Left renal pelvis (tissue), 4 donors: ENCODE data around the gene ZNF444. TPM values are rescaled to one million over a fixed set of nuclear protein-coding genes. Genes with fewer than 3 reads are reported as not detected.
"Not testable (repeated sequence)": the region's sequence is repeated elsewhere in the genome, so short reads cannot be mapped to it uniquely, and the experiment has no call there.

Source experiments
- DNase-seq, 4 donors: peaks; one replicate each; pipeline ENCODE4 v3.0.0-alpha.2; 2013; ENCODE audit warnings: low read depth in 4 of 4, low spot score in 3 of 4
- polyA plus RNA-seq, 4 donors: library from polyadenylated mRNA; unstranded; fragments of 120-200 nt; gene quantifications; one replicate each; pipeline ENCODE4 v1.2.1, GENCODE V29; 2013; ENCODE audit not compliant: insufficient read length in 4 of 4

ZNF444 gene
- polyA plus RNA-seq, 4 donors = 19.3 to 43.5 (median 23.5) TPM

DNA sequence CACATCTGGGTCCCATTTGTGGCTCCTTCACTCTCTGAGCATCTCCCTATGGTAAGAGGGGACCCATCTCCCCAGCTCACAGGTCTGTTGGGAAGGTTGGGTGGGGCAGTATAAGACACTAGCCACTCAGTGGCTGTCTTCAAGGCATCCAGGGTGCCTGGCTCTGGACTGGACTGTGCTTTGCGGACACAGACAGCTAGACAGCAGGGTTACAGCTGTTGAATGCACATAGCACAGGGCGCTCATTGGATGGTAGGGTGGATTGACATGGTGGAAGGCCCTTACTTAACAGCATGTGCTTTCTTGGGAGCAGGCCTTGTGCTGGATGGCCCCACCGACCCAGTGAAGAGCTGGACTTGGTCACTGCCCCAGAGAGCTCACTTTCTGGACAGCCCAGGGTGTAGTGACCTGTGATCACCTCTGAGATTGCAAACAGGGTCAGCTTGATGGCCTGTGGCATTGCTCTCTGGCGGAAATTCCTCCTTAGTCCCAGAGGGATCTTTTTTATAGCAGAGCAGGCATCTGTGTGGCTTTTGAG lies 1.9 kb downstream of the ZNF444 start:
- no peak for DNase-seq

DNA sequence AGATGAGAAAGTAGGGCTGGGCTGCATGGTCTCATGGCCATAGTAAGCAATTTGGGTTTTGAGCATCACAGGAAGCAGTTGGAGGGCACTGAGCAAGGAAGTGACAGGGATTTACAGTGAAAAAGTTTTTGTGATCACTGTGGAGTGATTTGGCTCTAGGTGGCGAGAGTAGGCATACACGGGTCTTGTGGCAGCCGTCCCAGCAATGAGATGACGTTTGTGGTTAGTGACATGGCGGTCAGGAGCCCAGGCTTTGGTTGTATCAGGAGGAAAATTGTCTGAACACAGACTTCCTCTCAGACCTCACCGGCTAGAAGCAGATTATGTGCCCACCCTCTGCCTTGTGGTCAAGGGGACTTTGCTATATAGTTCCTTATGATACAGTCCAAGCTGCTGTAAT lies 3.3 kb downstream of the ZNF444 start:
- DNase-seq = no peak

DNA sequence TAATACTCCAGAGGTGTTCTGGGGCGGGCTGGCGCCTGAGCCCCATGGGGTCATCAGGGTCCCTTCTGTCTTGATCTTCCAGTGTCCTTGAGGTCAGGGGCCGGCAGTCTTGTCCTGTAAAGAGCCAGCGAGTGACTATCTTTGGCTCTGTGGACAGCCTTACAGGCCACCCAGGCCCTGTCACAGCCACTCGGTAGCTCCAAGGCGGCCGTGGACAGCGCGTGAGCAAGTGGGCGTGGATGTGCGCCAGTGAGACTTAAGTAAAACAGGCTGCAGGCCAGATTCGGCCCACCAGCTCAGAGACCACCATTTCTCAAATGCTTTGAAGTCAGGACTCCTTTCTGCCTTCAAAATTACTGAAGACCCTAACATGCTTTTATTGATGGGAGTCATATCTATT lies 3.7 kb downstream of the ZNF444 start:
- DNase-seq = no peak

DNA sequence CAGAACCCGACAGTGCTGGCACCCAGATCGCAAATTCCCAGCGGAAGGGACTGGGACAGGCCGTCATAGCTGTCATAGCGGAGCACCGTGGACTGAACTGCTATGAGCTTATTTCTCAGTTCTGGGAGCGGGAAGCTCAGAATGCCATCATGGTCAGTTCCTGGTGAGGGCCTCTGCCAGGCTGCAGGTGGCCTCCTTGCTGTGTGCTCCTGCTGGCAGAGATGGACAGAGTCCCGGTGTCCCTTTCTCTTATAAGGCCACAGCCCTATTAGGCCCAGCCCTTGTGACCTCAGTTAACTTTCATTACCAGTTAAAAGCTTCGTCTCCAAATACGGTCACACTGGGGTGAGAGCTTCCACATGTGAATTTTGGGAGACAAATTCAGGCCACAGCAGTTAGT lies 4.6 kb downstream of the ZNF444 start:
- no peak for DNase-seq

DNA sequence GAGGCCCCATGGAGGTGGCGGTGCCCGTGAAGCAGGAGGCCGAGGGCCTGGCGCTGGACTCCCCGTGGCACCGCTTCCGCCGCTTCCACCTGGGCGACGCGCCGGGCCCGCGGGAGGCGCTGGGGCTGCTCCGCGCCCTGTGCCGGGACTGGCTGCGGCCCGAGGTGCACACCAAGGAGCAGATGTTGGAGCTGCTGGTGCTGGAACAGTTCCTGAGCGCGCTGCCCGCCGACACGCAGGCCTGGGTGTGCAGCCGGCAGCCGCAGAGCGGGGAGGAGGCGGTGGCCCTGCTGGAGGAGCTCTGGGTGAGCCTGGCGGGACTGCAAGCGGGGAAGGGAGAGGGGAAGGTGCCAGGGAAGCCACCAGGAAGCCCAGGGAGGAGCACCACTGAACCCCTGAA lies 5.8 kb downstream of the ZNF444 start:
- no peak for DNase-seq

DNA sequence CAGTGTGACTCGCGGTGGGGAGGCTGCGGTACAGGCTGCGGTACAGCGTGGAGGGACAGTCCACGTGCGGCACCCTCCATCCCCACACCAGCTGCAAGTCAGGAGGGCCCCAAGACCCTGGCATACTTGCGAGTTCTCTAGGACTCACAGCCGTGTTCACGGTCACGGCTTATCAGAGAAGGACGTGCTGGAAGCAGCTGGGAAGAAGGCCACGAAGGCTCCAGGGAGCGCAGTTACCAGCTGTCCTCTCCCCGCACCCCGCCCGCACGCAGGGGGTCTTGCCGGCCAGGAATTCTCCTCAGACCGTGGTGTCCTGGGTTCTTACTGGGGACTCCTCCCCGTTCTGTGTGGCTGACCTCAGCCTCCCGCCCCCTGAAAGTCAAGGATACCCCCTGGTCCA lies 6.2 kb downstream of the ZNF444 start:
- DNase-seq = no peak

DNA sequence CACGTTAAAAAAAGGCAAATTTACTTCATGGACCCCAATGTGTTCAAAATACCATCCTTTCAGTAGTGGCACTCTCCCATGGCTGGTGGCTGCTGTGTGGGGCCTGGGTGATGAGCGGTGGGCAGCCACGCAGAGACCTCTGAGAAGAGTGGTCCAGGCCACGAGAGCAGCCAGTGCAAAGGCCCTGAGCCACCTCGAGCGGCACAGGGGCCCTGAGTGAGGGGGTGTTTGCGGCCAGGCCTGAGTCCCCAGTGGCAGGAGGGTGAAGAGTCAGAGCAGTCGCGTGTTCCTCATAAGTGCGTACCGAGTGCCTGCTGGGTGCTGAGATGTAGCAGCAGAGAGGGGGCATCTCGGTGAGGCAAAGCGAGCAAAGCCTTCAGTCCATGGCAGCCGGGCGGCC lies 7.0 kb downstream of the ZNF444 start:
- no peak for DNase-seq

DNA sequence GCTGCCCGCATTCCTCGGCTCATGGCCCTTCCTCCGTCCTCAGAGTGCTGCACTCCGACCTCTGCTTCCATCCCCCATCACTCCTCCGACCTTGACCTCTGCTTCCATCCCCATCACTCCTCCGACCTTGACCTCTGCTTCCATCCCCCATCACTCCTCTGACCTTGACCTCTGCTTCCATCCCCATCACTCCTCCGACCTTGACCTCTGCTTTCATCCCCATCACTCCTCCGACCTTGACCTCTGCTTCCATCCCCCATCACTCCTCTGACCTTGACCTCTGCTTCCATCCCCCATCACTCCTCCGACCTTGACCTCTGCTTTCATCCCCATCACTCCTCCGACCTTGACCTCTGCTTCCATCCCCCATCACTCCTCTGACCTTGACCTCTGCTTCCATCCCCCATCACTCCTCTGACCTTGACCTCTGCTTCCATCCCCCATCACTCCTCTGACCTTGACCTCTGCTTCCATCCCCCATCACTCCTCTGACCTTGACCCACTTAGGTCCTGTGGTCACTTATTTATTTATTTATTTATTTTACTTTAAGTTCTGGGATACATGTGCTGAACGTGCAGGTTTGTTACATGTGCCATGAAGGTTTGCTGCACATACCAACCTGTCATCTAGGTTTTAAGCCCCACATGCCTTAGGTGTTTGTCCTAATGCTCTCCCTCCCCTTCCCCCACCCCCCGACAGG lies 8.0 kb downstream of the ZNF444 start:
- not testable (repeated sequence) for DNase-seq

DNA sequence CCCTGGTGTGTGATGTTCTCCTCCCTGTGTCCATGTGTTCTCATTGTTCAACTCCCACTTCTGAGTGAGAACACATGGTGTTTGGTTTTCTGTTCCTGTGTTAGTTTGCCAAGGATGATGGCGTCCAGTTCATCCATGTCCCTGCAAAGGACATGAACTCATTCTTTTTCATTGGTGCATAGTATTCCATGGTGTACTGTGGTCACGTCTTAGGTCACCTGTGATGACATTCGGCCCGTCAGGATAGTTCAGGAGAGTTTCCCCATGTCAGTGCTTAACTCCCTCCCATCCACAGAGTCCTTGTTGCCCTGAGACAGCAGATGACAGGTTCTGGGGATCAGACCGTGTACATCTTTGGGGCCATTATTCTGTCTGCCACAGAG lies 8.6 kb downstream of the ZNF444 start:
- DNase-seq = no peak

DNA sequence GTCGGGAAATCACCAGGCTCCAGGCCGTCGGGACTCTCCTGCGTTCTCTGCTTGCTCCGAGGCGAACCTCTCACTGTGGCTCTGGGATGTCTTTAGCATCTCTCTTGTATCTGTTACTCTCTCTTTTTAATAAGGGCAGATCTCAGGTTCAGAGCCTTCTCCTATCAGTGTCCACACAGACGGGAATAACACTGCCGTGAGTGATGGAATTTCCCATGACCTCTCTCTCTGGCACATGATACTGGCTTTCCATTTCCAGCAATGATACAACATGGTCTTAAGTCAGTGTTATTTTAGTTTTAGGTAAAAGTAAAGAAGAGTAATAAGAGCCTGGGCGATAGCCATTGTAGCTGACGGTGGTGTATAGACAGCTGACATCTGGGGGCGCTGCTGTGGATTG lies 9.3 kb downstream of the ZNF444 start:
- no peak for DNase-seq

DNA sequence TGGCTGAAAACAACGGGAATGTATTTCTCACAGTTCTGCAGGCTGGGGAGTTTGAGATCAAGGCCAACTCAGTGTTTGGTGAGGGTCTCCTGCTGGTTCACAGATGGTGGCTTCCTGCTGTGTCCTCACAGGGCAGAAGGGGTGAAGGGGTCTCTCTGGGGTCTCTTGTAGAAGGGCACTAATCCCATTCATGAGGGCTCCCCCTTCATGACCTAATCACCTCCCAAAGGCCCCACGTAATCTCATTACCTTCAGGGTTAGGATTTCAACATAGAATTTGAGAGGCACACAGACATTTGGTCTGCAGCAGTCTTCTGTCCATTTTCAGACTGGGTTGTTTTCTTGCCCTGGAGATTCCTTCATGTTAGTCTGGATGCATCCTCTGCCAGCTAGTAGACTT lies 11.6 kb downstream of the ZNF444 start:
- no peak for DNase-seq

DNA sequence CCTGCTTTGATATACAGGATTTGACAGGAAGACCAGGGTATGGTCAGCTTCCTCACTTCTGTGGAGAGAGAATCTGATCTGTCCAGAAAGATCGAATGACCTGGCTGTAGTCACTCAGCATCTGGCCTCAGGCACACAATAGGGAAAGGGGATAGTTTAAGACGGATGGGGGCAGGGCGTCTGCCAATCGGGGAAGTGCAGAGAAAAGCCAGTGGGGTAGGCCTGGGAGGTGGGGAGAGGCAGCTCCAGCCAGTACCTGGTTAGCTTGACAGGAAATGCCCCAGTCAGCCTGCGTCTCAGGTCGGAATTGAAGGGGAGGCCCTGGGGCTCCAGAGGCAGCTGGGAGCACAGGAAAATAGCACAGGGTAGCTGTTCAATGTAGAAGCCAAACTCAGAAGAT lies 12.4 kb downstream of the ZNF444 start:
- no peak for DNase-seq

DNA sequence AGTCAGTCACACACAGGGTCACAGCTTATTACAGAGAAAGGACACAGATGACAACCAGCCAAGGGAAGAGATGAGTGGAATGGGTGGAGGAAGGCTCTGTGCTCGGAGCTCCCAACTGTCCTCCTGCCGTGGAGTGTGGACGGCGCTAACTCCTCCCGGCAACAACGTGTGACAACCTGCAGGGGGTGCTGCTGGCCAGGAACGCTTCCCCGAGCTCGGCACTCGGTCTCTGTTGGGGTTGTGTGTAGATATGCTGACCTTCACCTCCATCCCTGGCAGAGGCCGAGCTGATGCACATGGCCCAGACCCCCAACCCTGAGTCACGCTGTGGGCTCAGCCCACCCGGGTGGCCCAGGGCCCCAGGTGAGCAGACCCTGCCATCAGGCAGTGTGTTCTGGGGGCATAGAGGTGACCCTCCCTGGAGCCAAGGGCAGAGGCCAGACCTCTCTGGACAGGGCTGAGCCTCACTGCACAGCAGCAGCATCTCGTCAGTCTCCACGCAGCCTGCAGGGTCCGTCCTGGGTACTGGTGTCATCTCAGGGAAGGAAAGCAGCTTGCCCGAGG lies 14.1 kb downstream of the ZNF444 start:
- DNase-seq = no peak

DNA sequence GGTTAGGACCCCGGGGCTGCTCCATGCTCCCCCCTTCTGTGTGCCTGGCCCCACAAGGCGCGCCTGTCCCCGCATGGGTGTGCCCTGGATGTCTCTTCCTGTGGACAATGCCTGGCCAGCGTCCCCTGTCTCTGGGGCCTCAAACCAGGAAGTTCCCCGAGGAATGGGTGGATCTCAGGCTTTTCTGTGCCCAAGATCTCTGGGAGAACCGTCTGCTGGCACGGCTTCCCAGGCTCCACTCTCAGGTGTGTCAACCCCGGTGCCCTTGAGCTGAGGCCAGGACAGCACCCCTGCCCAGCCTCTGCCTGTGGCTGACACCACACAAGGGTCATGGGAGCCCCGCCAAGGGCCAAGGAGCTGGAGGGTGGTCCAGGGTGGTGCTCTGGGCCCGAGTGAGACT lies 15.7 kb downstream of the ZNF444 start:
- no peak for DNase-seq

DNA sequence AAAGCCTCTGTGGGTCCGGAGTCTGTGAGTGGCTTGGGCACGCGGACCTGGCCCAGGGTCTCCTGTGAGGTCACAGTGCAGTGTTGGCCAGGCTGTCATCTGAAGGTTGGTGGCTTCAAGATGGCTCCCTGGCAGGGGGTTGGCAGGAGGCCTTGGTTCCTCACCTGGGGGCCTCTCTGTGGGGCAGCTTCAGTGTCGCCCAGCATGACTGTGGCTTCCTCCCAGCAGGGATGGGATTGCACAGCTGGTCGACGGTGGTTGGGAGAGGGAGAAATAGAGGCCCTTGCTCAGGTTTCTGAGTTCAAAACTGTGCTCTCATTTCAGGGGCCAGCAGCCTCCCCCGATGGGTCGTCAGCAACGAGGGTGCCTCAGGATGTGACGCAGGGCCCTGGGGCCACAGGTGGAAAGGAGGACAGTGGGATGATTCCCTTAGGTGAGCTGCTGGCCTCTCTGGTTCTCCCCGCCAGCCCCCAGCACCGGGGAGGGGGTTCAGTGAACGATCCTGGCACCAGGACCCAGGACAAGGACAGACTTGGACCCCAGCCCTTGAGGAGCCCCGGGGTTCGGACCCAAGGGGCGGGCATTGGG lies 17.2 kb downstream of the ZNF444 start:
- DNase-seq = no peak

DNA sequence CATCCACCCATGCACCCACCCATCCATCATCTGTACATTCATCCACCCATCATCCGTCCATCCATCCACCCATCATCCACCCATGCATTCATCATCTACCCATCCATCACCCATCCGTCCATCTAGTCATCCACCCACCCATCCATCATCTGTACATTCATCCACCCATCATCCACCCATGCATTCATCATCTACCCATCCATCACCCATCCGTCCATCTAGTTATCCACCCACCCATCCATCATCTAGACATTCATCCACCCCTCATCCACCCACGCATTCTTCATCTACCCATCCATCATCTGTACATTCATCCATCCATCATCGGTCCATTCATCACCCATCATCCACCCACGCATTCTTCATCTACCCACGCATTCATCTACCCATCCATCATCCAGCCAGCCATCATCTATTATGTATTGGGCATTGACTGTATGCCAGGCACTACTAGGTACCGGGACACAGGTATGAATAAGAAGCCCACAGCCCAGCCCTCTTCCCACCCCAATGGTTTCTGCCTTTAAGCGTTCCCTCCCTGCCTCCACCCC lies 18.0 kb downstream of the ZNF444 start:
- DNase-seq = no peak

DNA sequence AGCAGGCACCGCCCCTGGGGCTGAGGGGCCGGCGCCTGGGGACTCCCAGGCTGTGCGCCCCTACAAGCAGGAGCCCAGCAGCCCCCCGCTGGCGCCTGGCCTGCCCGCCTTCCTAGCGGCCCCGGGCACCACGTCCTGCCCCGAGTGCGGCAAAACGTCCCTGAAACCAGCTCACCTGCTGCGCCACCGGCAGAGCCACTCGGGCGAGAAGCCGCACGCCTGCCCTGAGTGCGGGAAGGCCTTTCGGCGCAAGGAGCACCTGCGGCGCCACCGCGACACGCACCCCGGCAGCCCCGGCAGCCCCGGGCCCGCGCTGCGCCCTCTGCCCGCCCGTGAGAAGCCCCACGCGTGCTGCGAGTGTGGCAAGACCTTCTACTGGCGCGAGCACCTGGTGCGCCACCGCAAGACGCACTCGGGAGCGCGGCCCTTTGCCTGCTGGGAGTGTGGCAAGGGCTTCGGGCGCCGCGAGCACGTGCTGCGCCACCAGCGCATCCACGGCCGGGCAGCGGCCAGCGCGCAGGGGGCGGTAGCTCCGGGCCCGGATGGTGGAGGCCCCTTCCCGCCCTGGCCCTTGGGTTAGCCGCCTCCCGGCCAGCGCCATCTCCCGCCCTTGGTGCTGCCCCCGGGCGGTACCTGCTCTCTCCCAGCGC lies 18.7 kb downstream of the ZNF444 start:
- no peak for DNase-seq

DNA sequence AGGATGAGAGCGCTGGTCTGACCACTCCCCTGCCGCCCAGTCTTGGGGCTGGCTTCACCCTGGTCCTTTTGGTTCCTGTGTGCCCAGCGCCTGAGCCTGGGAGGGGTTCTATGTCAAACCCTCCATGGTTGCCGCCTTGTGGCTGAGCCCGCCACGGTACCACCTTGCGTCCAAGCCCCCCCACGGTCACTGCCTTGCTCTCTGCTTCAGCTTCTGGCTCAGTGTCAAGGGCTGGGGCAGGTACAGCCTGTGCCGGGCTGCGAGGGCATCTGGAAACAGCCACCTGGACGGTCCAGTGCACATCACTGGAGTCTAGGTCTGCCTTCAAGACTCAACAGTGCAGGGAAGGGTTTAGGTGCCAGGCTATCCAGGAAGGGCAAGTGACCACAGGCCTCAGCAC lies 20.4 kb downstream of the ZNF444 start:
- DNase-seq = no peak

DNA sequence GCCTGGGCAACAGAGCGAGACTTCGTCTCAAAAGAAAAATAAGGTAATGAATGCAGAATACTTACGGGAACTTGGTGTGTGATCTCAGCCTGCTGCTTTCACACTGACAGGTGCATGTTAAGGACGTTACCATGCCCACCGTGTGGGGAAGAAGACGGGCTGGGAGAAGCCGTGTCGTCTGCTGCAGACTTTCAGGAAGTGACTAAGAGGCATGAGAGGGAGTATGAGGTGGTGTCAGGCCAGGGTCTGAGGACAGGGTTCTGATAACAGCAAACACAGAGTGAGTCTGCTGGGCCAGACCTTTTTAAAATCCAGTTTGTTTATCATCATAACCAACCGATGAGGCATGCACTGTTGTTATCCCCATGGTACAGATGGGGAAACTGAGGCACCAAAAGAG lies 21.2 kb downstream of the ZNF444 start:
- DNase-seq = no peak

DNA sequence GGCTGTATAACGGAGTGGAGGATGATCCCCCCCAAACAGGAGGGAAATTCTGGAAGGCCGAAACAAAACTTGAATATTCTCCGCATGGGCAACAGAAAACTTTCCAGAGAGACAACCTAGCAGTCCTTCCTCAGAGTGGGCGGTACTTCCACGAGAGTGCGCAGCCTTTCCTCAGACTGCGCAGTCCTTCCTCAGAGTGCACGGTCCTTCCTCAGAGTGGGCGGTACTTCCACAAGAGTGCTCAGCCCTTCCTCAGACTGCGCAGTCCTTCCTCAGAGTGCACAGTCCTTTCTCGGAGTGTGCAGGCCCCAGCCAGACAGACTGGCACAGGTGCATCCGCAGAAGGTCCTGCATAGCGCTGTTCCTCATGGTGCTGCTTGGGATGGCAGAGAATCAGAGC lies 22.0 kb downstream of the ZNF444 start:
- DNase-seq = no peak

DNA sequence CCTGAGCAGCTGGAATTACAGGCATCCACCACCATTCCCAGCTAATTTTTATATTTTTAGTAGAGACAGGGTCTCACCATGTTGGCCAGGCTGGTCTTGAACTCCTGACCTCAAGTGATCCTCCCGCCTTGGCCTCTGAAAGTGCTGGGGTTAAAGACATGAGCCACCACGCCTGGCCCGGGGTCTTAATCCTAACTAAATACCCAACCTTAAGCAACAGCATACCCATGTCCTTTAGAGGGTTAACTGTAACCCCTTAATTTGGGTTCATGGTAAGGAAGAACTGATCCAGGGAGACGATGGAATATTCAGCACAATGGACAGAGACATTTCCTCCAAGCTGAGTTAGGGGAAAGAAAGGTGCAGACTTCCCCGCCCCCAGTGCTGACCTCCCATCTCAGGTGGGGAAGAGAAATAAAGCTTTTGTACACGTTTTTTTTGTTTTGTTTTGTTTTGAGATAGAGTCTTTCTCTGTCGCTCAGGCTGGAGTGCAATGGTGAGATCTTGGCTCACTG lies 26.0 kb downstream of the ZNF444 start:
- no peak for DNase-seq
